Urinary bladder (tissue), 4 donors: ENCODE data around the gene PTPRD. TPM values are rescaled to one million over a fixed set of nuclear protein-coding genes. Genes with fewer than 3 reads are reported as not detected.

Source experiments
- DNase-seq: peaks from one replicate; pipeline ENCODE4 v3.0.0-alpha.2; 2015; ENCODE audit errors: extremely low spot score
- H3K27ac ChIP-seq: one replicate; pipeline ENCODE4 v1.5.1; 2013; ENCODE audit warnings: low read depth, mild to moderate bottlenecking, moderate library complexity
- H3K36me3 ChIP-seq: one replicate; pipeline ENCODE4 v1.6.1; 2013; ENCODE audit warnings: mild to moderate bottlenecking, moderate library complexity; ENCODE audit not compliant: insufficient read depth
- H3K4me1 ChIP-seq: one replicate; pipeline ENCODE4 v1.6.1; 2013; ENCODE audit warnings: mild to moderate bottlenecking, moderate library complexity; ENCODE audit not compliant: insufficient read depth
- H3K4me3 ChIP-seq: one replicate; pipeline ENCODE4 v1.5.1; 2013; ENCODE audit warnings: low read depth, low read length
- WGBS: extraction: QIAGEN DNeasy Blood & Tissue Kit; methylation state at CpG from one replicate; pipeline ENCODE4 v1.1.7; 2013; 5-methylcytosine and 5-hydroxymethylcytosine counted together
- polyA plus RNA-seq: library from polyadenylated mRNA; stranded (reverse); fragments of 200-250 nt; gene quantifications from one replicate; pipeline ENCODE4 v1.2.3, GENCODE V29; 2013
- total RNA-seq: library from RNA; depleted of rRNA; stranded (reverse); fragments of >200 nt; gene quantifications from one replicate; pipeline ENCODE4 v1.2.3, GENCODE V29; 2014
- donor health status: healthy with polysubstance abuse.
- donor health status: healthy.

PTPRD gene
- total and polyA plus RNA-seq, 2 donors, result 7.3 to 210 TPM

DNA sequence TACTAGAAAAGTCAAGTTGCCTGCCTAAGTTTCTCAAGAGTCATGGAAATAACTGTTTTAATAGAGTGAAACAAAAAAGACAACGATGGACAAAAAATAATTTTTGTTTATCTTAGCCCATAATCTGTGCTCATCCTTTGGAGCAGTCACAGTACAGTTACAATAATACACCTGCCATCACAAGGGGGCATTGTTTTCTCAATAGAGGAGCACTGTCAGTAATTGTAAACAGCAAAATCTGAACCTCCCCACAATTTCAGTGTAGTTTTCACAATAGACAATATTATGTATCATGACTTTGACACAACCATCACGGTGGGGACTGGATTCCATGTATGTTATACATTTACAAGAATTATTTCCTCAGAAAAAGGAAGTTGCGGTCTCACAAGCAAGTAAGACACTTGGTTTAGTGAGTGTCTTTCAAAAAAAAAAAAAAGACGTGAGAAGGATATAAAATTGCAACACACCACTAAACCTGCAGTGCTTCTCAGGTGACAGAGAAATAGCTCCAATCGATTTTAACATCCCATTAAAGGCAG lies 586.3 kb downstream of the PTPRD start:
- Histone ChIP-seq H3K36me3 (no peaks in the 10 kb centered on the region), H3K4me1 (no peaks in the 10 kb centered on the region), H3K4me3 (no peak overlapping the region), H3K27ac (no peak overlapping the region)
- 67% methylated on average over 5 of the region's 5 CpGs for WGBS
- DNase-seq, result no peak

DNA sequence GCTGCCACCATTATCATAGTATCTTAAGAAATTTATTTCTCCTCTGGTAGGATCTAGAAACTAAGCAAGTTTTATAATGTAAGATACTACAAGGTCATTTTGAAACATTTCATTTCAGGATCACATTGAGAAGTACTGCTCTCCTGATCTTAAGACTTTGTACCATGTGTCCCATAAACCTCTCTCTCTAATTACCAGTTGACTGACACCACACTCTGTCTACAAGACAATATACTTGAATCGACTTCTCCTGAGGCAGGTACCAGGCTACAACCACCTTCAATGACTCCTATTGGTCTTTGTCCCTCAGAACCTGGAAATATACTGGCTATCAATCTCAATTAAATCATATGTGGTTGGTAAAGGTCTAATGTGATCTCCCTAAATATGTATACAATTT lies 597.0 kb downstream of the PTPRD start:
- no peak for DNase-seq
- no peak overlapping the region for H3K27ac ChIP-seq
- H3K36me3 ChIP-seq, result no peaks in the 10 kb centered on the region
- no peak overlapping the region for H3K4me3 ChIP-seq
- WGBS, result 67% methylated on average over 1 of the region's 1 CpG
- H3K4me1 ChIP-seq, result no peaks in the 10 kb centered on the region

DNA sequence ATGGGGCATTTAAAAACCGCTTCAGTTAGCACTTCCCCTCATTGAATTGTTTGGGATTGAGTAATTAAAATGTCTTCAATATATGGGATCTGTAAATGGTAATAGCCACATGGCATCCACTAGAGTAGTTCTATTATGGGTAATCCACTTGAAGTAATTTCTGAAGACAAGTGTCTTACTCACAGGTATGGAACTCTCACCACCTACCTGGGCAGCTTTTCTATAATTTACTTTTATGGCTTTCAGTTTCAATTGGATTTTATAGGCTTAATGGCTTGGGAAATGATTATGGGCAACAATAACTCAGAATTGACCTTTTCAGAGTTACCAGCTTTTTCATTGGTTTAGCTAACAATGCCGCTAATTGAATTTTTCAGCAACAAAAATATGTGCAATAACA lies 597.9 kb downstream of the PTPRD start:
- 74% methylated on average over 2 of the region's 2 CpGs for WGBS
- H3K4me1 ChIP-seq, result no peaks in the 10 kb centered on the region
- no peak for DNase-seq

DNA sequence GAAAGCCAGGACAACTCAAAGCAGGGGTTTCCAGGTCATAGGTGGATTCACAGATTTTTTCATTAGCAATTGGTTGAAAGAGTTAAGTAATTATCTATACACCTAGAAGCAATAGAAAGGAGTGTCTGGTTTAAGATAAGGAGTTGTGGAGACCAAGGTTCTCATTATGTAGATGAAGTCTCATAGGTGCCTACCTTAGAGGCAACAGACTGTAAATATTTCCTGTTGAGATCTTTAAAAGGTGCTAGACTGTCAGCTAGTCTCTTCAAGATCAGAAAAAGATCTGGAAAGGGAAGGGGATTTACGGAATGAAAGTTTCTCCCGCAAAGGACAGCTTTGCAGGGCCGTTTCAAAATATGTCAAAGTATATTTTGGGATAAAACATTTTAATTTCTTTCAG lies 603.4 kb downstream of the PTPRD start:
- DNase-seq, result no peak
- Histone ChIP-seq H3K4me3 (no peak overlapping the region), H3K27ac (no peak overlapping the region), H3K4me1 (no peaks in the 10 kb centered on the region), H3K36me3 (no peaks in the 10 kb centered on the region)
- 78% methylated on average over 3 of the region's 3 CpGs for WGBS

More for the DNA sequence above, 597.9 kb downstream of the PTPRD start:
- Histone ChIP-seq H3K27ac (no peak overlapping the region), H3K36me3 (no peaks in the 10 kb centered on the region), H3K4me3 (no peak overlapping the region)

DNA sequence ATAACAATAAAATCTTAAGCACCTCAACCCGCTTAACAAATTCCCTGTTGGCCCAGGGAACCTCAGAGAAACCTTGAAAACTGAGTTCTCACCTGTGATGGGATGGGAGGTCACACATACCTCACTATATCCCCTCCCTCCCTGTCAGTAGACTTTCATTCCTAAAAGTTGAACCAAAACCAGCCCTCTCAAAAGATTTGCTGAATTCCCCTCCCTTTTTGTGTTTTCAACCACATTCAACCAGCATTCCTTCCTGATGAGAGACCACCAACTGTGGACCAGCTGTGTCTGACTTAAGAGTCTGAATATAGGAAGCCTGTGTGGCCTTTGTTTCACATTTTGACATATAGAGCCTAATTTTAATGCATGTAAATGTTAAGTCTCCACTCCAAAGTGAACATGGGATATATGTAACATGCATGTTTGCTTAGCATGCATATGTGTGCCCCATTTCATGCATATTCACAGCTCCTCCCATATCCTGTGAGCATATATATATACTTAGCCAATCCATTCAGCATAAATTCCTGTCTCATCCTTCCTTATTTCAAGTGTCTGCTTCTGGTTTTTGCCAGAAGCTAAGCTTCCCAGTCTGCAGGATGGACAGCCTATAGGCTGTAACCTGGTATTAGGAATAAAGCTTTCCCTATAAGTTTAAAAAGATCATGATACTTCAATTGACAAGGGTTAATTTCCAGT lies 604.6 kb downstream of the PTPRD start:
- H3K4me3 ChIP-seq, result no peak overlapping the region
- WGBS, result 0% methylated on average over 1 of the region's 1 CpG
- no peaks in the 10 kb centered on the region for H3K4me1 ChIP-seq
- no peak overlapping the region for H3K27ac ChIP-seq
- H3K36me3 ChIP-seq, result no peaks in the 10 kb centered on the region
- no peak for DNase-seq

GRCh38 chr9:10007356-10007755 lies 605.4 kb downstream of the PTPRD start:
- H3K36me3 ChIP-seq, result no peaks in the 10 kb centered on the region
- WGBS, result 82% methylated on average over 5 of the region's 5 CpGs
- H3K4me3 ChIP-seq, result no peak overlapping the region
- no peak overlapping the region for H3K27ac ChIP-seq
- H3K4me1 ChIP-seq, result no peaks in the 10 kb centered on the region
- DNase-seq, result no peak

DNA sequence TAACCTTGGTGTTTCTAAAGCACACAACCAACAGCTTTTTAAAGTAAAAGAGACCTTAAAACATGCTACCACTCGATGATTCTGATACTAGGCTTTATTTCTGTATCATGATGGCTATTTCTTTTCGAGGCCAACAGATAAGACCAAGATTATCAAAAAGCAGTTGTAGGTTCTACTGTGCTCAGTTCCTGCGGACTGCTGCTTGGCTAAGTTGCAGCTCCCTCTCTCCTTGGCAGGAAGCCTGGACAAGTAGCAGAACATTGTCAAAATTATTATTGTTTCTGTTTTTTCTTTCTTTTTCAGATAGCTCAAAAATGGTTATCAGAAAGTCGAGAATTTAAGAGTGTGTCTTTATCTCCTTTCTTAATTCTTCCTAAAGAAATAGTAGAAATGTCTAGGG lies 607.6 kb downstream of the PTPRD start:
- no peaks in the 10 kb centered on the region for H3K4me1 ChIP-seq
- DNase-seq, result no peak
- 15% methylated on average over 4 of the region's 4 CpGs for whole genome bisulfite sequencing

GRCh38 chr9:10003047-10003446 lies 609.8 kb downstream of the PTPRD start:
- no peaks in the 10 kb centered on the region for H3K36me3 ChIP-seq
- DNase-seq, result no peak
- no peak overlapping the region for H3K4me3 ChIP-seq

More for the DNA sequence above, 607.6 kb downstream of the PTPRD start:
- Histone ChIP-seq H3K4me3 (no peak overlapping the region), H3K27ac (no peak overlapping the region), H3K36me3 (no peaks in the 10 kb centered on the region)

DNA sequence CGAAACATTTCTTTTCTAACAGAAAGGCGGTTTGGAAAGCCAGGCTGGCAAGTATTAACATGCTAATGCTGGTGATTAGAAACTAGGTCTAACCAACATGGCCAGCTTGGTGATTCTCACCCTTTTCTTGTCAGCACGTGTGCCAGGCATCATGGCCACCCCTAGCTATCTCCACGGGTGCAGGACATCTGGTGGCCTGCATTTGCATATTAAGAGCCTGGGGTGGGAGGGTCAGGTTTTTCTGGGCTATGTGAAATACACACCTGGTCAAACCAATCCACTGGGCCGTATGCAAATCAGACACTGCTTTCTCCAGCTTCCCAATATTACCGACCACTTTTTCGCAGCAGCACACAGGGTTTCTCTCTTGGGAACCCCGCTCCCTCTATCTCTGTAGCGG lies 612.1 kb downstream of the PTPRD start:
- Histone ChIP-seq H3K36me3 (no peaks in the 10 kb centered on the region), H3K27ac (no peak overlapping the region)
- 82% methylated on average over 9 of the region's 9 CpGs for WGBS

More at GRCh38 chr9:10003047-10003446, 609.8 kb downstream of the PTPRD start:
- Histone ChIP-seq H3K27ac (no peak overlapping the region), H3K4me1 (no peaks in the 10 kb centered on the region)

DNA sequence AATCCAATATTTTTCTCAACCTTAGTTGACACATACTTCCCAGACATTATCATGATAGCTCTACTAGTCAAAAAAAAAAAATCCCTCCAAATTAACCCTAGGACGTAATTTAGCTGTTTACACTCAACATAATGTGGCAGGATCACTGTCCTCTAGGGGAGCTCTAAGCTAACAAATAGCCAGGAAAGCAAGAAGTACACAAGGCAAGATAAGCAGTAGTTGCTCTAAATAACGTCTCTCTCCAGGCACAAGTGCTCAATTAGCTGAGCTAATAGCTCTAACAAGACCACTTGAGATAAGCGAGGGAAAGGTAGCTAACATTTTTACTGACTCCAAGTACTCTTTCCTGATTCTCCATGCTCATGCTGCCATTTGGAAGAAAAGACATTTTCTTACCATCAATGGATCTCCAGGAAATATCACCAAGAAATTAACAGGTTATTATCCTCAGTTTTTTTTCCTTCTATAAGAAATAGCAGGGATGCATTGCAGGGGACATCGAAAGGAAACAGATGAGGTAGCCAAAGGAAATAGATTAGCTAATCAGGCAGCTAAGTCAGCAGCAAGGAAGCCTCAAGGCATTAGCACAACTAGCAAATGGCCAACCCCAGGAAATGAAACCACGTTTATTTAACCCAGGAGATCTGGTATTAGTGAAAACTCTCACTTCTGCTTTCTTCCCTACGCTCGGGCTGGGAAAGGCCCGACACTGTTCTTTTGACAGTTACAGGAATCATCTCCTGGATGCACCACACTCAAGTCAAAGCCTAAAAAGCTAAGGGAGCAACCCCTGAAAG lies 614.1 kb downstream of the PTPRD start:
- no peak for DNase-seq
- Histone ChIP-seq H3K4me3 (no peak overlapping the region), H3K36me3 (no peaks in the 10 kb centered on the region), H3K27ac (no peak overlapping the region), H3K4me1 (no peaks in the 10 kb centered on the region)
- WGBS, result 61% methylated on average over 8 of the region's 8 CpGs

More for the DNA sequence above, 612.1 kb downstream of the PTPRD start:
- no peak overlapping the region for H3K4me3 ChIP-seq
- DNase-seq, result no peak
- no peaks in the 10 kb centered on the region for H3K4me1 ChIP-seq

- Histone ChIP-seq H3K4me3 (no peak overlapping the region), H3K4me1 (no peaks in the 10 kb centered on the region), H3K27ac (no peak overlapping the region), H3K36me3 (no peaks in the 10 kb centered on the region)
- no peak for DNase-seq
- WGBS, result 61% methylated on average over 2 of the region's 2 CpGs
Observed at GRCh38 chr9:9997585-9997984, 615.2 kb downstream of the PTPRD start.

- H3K4me1 ChIP-seq, result no peaks in the 10 kb centered on the region
- H3K27ac ChIP-seq, result no peak overlapping the region
- no peak overlapping the region for H3K4me3 ChIP-seq
- H3K36me3 ChIP-seq, result no peaks in the 10 kb centered on the region
- DNase-seq, result no peak
Observed at GRCh38 chr9:9996259-9996658, 616.5 kb downstream of the PTPRD start.

- Histone ChIP-seq H3K36me3 (no peaks in the 10 kb centered on the region), H3K4me3 (no peak overlapping the region), H3K4me1 (no peaks in the 10 kb centered on the region), H3K27ac (no peak overlapping the region)
- no peak for DNase-seq
- WGBS, result 96% methylated on average over 1 of the region's 1 CpG
Observed at GRCh38 chr9:9992936-9993335, 619.9 kb downstream of the PTPRD start.

DNA sequence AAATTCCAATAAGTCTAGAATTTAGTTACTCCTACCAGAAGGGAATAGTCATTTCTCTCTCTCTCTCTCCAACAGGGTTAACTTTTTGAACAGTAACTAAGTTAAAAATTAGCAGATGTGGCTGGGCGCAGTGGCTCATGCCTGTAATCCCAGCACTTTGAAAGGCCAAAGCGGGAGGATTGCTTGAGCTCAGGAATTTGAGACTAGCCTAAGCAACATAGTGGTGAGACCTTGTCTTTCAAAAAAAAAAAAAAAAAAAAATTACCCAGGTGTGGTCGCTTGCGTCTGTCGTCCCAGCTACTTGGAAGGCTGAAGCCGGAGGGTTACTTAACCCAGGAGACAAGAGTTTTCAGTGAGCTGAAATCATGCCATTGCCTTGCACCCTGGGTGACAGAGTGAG lies 639.7 kb downstream of the PTPRD start:
- Histone ChIP-seq H3K4me3 (no peak overlapping the region), H3K4me1 (no peaks in the 10 kb centered on the region), H3K36me3 (no peaks in the 10 kb centered on the region), H3K27ac (no peak overlapping the region)
- 90% methylated on average over 6 of the region's 6 CpGs for WGBS
- no peak for DNase-seq
